Smooth muscle cell (in vitro differentiated cells): ENCODE measurements around the gene TICAM1. TPM values are rescaled to one million over a fixed set of nuclear protein-coding genes. Genes with fewer than 3 reads are reported as not detected.

ENCODE experiments used
- DNase-seq: peaks from one replicate; lab custom pipeline; 2025; ENCODE audit not compliant: unreplicated experiment; lab: John Stamatoyannopoulos, UW
- H2AFZ ChIP-seq: fragments of 200-600 bp; sonication (generic); 2 replicates; pipeline ENCODE4 v1.6.0; 2016; ENCODE audit warnings: antibody characterized with exemption, low read depth, mild to moderate bottlenecking
- H3F3A ChIP-seq: fragments of 200-600 bp; sonication (generic); 2 replicates; pipeline ENCODE4 v1.6.0; 2017; ENCODE audit warnings: antibody characterized with exemption, low read depth
- H3K27ac ChIP-seq: fragments of 200-600 bp; sonication (generic); 2 replicates; pipeline ENCODE4 v1.5.1; 2016; ENCODE audit warnings: low read depth, mild to moderate bottlenecking
- H3K27me3 ChIP-seq: fragments of 200-600 bp; sonication (generic); 2 replicates; pipeline ENCODE4 v1.6.1; 2016; ENCODE audit warnings: low read depth, mild to moderate bottlenecking
- H3K36me3 ChIP-seq: fragments of 200-600 bp; sonication (generic); 2 replicates; pipeline ENCODE4 v1.5.1; 2016; ENCODE audit warnings: low read depth
- H3K4me1 ChIP-seq: fragments of 200-600 bp; sonication (generic); 2 replicates; pipeline ENCODE4 v1.5.1; 2016; ENCODE audit warnings: low read depth
- H3K4me2 ChIP-seq: fragments of 200-600 bp; sonication (generic); 2 replicates; pipeline ENCODE4 v1.6.0; 2016; ENCODE audit warnings: mild to moderate bottlenecking
- H3K4me3 ChIP-seq: fragments of 200-600 bp; sonication (generic); 2 replicates; pipeline ENCODE4 v1.5.1; 2016; ENCODE audit warnings: mild to moderate bottlenecking
- H3K79me2 ChIP-seq: fragments of 200-600 bp; sonication (generic); 2 replicates; pipeline ENCODE4 v1.6.0; 2016; ENCODE audit warnings: low read depth, mild to moderate bottlenecking
- H3K9ac ChIP-seq: fragments of 200-600 bp; sonication (generic); 2 replicates; pipeline ENCODE4 v1.6.0; 2016; ENCODE audit warnings: low read depth
- H3K9me3 ChIP-seq: fragments of 200-600 bp; sonication (generic); replicated peaks from 2 replicates; pipeline ENCODE4 v1.5.1; 2016; ENCODE audit warnings: low read depth
- H4K20me1 ChIP-seq: fragments of 200-600 bp; sonication (generic); 2 replicates; pipeline ENCODE4 v1.6.0; 2016; ENCODE audit warnings: low read depth
- WGBS: methylation state at CpG from one replicate; pipeline ENCODE4 v1.1.7; 2016; ENCODE audit warnings: low lambda C conversion rate; 5-methylcytosine and 5-hydroxymethylcytosine counted together
- polyA plus RNA-seq: library from polyadenylated mRNA; unstranded; fragments of >200 nt; fragmentation: Nextera tagmentation; extraction: Ambion mirVana; gene quantifications from 2 replicates; pipeline ENCODE4 v1.2.1, GENCODE V29; 2016
- total RNA-seq: library from RNA; depleted of rRNA; stranded (reverse); fragments of >200 nt; gene quantifications from 2 replicates; pipeline ENCODE4 v1.2.3, GENCODE V29; 2014
- TF ChIP-seq, protein P1 (sequence below): fragments of 200-600 bp; sonication (generic); IDR thresholded peaks from 2 replicates; pipeline ENCODE4 v1.5.1; 2017; ENCODE audit warnings: borderline replicate concordance, mild to moderate bottlenecking, antibody characterized with exemption; ENCODE audit not compliant: insufficient read depth, poor library complexity, severe bottlenecking

Gene TICAM1
- total and polyA plus RNA-seq, 2 experiments from 2014 or later, result 3.5 to 13.9 TPM

GRCh38 chr19:4776436-4777211 lies 54.9 kb downstream of the TICAM1 start:
- Histone ChIP-seq H3K79me2 (no peaks in the 10 kb centered on the region), H3K4me3 (no peak overlapping the region), H4K20me1 (no peaks in the 10 kb centered on the region), H3K4me2 (no peak overlapping the region), H3K27me3 (no peaks in the 10 kb centered on the region), H3K36me3 (no peaks in the 10 kb centered on the region), H3K9ac (no peak overlapping the region), H3K9me3 (no peaks in the 10 kb centered on the region), H3K4me1 (no peaks in the 10 kb centered on the region), H3K27ac (no peak overlapping the region), H2AFZ (no peak overlapping the region), H3F3A (no peaks in the 10 kb centered on the region)
- no peak for DNase-seq
- 59% methylated on average over 14 of the region's 14 CpGs for WGBS
- TF ChIP-seq, protein P1, sequence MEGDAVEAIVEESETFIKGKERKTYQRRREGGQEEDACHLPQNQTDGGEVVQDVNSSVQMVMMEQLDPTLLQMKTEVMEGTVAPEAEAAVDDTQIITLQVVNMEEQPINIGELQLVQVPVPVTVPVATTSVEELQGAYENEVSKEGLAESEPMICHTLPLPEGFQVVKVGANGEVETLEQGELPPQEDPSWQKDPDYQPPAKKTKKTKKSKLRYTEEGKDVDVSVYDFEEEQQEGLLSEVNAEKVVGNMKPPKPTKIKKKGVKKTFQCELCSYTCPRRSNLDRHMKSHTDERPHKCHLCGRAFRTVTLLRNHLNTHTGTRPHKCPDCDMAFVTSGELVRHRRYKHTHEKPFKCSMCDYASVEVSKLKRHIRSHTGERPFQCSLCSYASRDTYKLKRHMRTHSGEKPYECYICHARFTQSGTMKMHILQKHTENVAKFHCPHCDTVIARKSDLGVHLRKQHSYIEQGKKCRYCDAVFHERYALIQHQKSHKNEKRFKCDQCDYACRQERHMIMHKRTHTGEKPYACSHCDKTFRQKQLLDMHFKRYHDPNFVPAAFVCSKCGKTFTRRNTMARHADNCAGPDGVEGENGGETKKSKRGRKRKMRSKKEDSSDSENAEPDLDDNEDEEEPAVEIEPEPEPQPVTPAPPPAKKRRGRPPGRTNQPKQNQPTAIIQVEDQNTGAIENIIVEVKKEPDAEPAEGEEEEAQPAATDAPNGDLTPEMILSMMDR, result no peak

- Histone ChIP-seq H2AFZ (no peak overlapping the region), H3K27me3 (no peaks in the 10 kb centered on the region), H3K9me3 (no peaks in the 10 kb centered on the region), H3K4me3 (no peak overlapping the region), H3K27ac (no peak overlapping the region), H3K4me1 (no peaks in the 10 kb centered on the region), H3K36me3 (no peaks in the 10 kb centered on the region), H3K4me2 (no peak overlapping the region), H3K79me2 (no peaks in the 10 kb centered on the region), H4K20me1 (no peaks in the 10 kb centered on the region), H3F3A (no peaks in the 10 kb centered on the region), H3K9ac (no peak overlapping the region)
- TF ChIP-seq, protein P1, result no peak
- DNase-seq, result no peak
- 62% methylated on average over 5 of the region's 5 CpGs for WGBS
Observed at GRCh38 chr19:4775627-4776152, 55.8 kb downstream of the TICAM1 start.

DNA sequence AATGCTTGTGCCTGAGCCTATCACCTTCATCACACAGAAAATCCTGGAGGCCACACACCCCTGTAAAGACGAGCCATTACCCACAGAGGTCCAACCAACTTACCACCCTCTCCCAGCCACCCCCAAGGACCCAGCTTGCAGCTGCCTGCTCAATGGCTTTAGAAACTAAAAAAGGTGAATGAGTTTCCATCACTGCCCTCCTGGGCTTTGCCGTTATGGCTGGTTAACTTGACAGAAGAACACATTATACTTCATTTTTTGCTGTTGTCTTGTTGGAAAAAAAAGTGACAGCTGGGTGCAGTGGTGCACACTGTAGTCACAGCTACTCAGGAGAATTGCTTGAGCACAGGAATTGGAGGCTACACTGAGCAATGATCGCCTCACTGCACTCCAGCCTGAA lies 57.4 kb downstream of the TICAM1 start:
- no peaks in the 10 kb centered on the region for H3K27me3 ChIP-seq
- no peak for DNase-seq
- no peaks in the 10 kb centered on the region for H3K9me3 ChIP-seq
- H2AFZ ChIP-seq, result no peak overlapping the region
- WGBS, result 80% methylated on average over 3 of the region's 3 CpGs
- no peak overlapping the region for H3K4me2 ChIP-seq
- no peaks in the 10 kb centered on the region for H3K36me3 ChIP-seq
- H3K27ac ChIP-seq, result no peak overlapping the region
- TF ChIP-seq, protein P1, result no peak
- no peaks in the 10 kb centered on the region for H3K4me1 ChIP-seq
- no peak overlapping the region for H3K4me3 ChIP-seq
- no peak overlapping the region for H3K9ac ChIP-seq
- H3K79me2 ChIP-seq, result no peaks in the 10 kb centered on the region
- no peaks in the 10 kb centered on the region for H4K20me1 ChIP-seq
- peaks cover 7% of the 10 kb centered on the region for H3F3A ChIP-seq
